Measurements from ENCODE around the gene TBCCD1.

The TBCCD1 gene, protein sequence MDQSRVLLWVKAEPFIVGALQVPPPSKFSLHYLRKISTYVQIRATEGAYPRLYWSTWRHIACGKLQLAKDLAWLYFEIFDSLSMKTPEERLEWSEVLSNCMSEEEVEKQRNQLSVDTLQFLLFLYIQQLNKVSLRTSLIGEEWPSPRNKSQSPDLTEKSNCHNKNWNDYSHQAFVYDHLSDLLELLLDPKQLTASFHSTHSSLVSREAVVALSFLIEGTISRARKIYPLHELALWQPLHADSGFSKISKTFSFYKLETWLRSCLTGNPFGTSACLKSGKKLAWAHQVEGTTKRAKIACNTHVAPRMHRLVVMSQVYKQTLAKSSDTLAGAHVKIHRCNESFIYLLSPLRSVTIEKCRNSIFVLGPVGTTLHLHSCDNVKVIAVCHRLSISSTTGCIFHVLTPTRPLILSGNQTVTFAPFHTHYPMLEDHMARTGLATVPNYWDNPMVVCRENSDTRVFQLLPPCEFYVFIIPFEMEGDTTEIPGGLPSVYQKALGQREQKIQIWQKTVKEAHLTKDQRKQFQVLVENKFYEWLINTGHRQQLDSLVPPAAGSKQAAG

DNA sequence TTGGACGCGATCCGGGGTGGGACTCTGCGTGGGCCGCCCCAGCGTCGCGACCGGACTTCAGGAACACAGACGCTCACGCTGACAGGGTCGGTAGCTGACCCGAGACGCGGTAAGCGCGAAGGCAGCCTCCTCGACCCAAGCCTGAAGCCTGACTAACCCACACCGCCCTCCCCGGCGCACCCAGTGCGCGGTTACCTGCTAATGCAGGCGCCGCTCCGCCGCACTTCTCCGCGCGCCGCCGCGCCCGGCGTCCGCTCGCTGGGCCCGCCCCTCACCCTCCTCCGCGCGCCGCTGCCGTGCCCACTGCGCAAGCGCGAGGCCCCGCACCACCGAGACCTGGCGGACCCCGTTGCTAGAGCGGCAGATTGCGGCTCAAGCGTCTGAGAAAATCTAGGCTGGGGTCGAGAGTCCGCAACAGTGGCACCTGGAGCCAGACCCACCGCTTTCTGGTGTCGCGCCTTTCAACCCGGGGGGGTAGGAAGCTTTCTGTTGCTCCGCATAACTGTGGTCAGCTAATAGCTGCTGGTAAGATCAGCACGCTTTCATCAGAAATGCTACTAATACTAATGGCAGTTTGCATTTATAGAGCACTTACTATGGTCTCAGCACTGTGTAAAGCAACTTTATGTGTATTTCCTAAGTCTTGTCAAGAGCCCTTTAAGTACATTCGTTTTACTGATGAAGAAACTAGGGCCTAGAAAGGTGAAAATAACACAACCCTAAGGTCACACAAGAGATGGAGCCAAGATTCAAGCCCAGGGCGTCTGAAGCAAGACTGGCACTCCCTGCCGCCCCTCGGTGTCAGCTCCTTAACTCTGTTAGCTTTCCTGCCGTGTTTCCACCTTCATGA is at the start of gene TBCCD1:
Gene TBCCD1 (minus strand): TSS at position 268 of the 850 bp plus-strand sequence. CDS start 3,010 bp downstream, outside the sequence.
- DNase-seq (ENCODE audit: low read depth in 3 of 3): peak; percentile 91 to 93 (median 91)

DNA sequence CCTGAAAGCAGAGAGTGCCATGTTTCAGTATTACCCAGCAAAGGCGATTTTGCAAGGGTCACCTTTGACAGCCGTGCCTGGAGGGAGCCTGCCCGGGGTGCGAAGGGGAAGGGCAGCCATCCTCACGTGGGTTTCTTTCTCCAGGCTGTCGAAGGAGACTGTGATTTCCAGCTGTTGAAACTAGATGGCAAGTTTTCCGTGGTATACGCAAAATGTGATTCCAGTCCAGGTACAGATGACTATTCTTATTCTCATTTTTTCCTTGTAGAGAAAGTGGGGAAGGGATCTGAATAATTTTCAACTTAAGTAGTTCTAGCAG is 49.1 kb upstream of the TBCCD1 start:
- DNase-seq (ENCODE audit: low read depth in 3 of 3): no peak

DNA sequence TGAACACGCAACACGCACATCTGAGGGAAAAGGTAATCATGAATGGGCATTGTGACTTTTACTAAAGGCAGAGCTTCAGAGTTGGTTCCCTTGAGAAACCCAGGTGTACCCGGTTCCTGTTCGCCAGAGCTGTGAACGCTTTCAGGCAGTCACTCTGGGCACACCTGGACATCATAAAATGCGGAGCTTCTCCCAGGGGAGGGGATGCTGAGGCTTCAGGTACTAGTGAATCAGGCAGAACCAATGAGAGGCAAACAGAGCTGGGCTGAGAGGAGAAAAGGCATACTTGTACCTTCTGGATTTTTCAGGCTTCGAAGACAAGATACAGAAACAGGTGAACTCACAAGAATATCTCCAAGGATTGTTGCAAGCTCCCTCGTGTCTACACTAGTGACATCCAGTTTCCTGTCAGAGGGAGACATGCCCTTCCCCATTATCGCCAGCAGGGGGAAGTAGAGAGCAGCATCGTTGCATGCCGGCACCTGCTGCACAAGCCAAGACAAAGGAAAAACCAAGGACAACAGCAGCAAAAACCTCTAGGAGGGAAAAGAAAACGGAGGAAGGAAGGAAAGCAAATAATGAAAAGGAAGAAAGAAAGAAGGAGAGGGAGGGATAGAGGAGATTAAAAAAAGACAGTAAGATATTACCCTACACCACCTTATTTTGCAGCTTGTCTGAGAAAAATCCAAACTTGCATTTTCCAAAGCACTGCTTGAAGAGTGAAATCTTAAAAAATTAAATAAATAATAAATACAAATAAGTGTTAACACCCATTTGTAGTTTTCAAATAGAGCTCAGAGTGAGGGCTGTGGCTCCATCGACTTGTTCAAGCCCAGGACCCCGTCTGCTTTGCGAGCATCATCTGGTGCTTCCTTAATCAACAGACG is 47.7 kb upstream of the TBCCD1 start:
- peak; percentile 55 to 73 (median 73) for DNase-seq (ENCODE audit: low read depth in 3 of 3)

DNA sequence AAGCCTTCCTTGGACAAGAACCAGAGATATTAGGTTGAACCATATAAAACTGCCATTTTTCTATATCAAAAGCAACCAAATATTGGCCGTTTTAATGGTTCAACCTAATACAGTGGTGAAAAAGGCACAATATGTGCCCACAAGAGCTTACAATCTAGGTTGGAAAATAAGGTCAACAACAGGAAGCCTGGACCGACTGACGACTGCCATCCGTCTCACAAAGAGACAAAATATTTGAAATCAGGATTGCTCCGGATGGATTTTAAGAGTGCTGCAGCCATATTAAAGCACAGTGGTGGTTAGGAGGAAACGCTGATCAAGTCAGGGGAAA is 47.1 kb upstream of the TBCCD1 start:
- no peak for DNase-seq (ENCODE audit: low read depth in 3 of 3)

DNA sequence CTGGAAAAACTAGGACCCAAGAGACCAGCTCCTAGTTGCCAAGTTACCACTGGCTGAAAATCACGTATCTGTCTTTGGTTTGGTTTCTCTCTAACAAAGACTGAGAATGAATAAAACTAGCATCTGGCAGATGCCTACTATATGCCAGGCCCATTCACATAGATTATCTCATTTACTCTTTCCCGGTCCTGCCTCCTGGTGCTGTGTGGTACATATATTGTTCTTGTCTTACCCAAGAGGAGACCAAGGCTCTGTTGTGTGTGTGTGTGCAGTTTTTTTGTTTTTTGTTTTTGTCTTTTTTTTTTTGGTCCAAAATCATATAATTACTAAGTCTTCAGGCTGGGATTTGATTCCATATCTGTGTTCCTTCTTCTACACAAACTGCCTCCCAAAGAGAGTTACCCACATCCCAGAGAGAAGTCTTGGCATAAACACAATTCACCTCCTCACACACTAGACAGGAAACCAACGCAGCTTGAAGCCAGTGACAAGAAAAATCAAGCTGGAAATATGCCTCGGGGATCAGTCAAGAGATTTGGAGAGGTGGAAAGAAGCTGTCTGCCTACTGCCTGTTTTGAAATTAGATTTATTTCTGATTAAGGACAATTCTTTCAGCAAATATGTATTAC is 46.6 kb upstream of the TBCCD1 start:
- DNase-seq (ENCODE audit: low read depth in 3 of 3): no peak

DNA sequence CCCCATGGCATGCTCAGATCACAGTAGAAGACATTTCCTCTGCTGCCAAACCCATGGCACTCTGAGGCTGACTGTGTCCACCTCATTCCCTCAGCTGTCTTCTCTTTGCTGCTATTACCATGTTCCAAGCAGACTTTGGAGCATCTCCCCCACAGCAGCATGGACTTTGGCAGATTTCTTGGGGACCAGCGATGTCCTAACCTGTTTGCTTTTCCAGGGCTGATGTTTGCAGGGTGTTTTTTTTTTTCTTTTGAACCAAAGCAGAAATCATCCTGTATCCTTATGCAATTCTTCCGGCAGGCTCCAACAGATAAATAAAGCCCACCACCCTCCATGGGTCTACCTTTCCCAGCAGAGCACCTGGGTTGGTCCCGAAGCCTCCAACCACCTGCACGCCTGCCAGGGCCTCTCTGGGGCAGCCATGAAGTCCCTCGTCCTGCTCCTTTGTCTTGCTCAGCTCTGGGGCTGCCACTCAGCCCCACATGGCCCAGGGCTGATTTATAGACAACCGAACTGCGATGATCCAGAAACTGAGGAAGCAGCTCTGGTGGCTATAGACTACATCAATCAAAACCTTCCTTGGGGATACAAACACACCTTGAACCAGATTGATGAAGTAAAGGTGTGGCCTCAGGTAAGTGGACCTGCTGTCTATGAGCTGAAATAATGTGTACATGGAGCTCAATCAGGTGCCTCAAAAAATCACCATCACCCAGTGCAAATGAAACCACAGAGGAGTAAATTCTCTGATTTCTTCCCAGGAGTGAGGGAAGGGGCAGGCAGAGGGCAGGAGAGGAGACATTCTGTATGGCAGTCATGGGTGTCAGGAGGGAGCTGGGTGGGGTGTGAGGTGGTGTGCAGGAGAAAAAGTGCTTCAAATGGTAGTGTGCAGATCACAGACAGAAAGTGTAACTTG is 45.8 kb upstream of the TBCCD1 start, which contains the start of gene AHSG:
Gene AHSG (plus strand): TSS at position 340 of the 916 bp plus-strand sequence. CDS start 82 bp downstream, at position 422.
- DNase-seq (ENCODE audit: low read depth in 3 of 3): no peak

DNA sequence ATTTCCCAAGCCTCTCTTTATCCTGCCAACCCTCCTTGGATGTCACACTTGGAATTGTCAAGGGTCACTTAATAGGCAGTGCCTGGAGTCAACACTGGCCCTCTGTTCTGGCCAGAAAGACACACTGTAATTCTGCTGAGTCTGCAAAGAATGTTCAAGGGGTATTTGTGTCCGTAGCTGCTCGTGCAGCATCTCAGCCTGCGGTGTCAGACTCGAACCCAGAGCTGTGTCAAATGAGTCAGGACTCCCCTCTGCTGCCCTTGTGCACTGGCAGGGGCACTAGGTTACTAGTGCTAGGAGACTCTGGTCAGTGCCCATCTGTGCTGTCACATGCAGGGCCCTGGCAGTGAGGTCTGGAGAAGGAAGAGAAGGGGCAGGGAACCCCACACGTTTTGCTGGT is 44.9 kb upstream of the TBCCD1 start:
- no peak for DNase-seq (ENCODE audit: low read depth in 3 of 3)

DNA sequence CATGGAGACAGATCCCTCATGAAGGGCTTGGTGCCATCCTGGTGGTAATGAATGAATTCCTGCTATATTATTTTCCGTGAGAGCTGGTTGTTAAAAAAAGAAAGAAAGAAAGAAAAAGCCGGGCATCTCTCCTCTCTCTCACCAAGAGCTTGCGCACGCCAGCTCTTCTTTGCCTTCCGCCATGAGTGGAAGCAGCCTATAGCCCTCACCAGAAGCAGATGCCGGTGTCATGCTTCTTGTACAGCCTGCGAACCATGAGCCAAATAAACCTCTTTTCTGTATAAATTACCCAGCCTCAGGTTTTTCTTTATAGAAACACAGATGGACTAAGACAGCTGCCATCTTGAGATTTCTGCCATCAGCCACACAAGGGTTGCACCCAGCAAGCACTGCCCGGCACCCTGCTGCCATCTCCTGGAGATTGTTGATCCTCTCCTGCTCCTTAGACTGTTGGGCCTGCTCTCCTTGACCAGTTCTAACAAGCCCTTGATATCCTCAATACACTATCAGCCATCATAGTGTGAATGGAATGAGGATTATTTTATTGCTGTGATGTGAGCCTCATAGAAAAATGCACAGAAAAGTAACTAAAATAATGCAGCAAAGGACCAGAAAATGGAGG is 42.2 kb upstream of the TBCCD1 start:
- DNase-seq (ENCODE audit: low read depth in 3 of 3): no peak

DNA sequence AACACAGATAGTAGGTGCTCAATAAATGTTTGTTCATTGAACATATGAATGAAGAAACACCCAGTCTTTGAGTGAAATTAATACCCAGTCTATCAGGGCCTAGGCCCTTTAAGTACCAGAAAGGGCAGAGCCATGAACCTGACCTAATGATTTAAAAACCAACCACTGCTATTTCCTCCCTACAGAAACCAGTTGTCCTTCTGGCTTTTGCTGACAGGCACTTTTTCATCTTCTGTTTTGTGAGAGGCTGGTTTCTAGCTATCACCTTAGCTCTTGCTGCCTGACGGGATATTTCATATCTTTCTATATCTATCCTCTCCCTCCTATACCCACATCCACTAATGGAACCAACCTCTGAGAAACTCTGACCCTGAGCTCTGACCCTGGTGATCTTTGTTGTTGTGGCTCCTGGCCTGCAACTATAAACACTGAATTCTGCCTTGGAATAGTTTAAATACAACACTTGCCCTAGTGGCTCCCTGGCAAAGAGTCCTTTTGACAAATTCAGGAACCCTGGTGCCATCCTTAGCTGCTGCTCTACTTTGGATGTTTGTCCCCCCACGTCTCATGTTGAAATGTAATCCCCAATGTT is 41.6 kb upstream of the TBCCD1 start:
- no peak for DNase-seq (ENCODE audit: low read depth in 3 of 3)

DNA sequence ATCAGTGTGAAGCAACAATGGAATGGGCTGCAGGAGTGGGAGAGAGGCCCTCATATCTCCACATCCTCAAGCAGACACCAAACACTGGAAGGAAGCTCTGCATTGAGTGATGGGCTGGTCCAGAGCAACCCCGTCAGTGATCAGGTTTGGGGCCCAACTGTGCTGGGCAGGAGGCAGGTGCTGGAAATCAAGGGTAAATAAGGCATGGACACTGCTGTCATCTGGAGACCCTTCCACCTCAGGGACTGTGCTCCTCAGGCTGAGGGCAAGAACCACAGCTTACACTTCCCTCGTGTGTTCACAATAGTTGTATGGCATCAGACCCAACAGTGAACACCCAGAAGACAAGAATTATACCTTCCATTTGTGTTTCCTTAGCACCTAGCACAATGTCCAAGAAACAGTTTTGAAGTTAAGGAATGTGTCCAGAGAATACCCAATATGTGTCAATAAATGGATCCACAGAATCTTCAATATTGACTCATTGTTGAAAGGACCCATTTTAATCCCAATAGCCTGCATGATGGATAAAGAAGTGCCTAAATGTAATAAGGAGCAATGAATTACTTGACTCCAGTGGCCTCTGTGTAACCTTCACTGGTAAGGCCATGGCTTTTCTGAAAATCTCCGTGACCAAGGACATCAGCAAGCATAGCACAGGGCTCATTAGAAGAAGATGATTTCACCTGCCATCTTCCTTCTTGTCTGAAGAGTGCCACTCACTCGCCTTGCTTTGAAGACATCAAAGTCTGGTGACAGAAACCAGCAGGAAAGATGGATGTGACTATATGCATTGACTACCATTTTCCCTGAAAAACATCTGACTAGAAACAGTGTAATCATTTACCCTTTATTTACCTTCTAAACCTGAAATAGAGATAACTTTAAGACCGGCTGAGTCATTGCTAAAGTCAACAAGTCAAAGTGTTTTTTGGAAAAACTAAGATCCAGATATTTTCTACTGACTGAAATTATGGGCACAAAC is 38.7 kb upstream of the TBCCD1 start:
- DNase-seq (ENCODE audit: low read depth in 3 of 3): no peak

DNA sequence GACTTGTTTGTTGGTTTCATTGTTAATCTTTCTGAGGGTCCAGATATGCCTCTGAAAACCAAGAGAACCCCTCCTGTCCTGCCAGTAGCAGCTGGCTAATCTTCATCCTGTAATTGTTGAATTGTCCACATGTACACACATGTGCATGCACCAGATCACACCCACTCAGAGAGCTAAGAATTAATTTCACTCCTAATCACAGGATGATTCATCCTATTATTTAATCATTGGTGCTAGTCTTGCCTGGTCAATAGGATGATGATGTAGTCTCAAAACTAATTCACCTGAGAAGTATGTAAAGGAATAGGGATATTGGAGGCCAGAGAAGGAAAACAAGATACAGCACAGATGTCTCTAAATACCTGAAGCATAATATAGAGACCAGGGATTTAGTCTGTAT is 37.9 kb upstream of the TBCCD1 start:
- no peak for DNase-seq (ENCODE audit: low read depth in 3 of 3)

DNA sequence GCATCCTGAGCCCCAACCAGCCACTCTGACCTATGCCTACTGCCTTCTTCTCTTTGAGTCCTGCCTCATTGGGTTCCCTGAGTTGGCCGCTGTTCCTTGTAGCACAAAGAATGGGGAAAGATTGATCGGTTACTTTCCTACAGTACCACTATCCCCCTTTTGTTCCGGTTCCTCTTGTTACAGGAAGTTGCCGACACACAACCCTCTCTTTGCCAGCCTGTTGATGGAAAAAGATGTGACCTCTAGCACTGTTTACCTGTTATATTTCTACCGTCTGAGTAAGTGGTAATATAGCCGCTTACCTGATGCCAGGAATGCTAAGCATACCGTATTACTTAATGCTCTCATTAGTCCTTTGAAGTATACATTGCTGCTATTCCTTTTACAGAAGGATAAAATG is 36.0 kb upstream of the TBCCD1 start:
- no peak for DNase-seq (ENCODE audit: low read depth in 3 of 3)

DNA sequence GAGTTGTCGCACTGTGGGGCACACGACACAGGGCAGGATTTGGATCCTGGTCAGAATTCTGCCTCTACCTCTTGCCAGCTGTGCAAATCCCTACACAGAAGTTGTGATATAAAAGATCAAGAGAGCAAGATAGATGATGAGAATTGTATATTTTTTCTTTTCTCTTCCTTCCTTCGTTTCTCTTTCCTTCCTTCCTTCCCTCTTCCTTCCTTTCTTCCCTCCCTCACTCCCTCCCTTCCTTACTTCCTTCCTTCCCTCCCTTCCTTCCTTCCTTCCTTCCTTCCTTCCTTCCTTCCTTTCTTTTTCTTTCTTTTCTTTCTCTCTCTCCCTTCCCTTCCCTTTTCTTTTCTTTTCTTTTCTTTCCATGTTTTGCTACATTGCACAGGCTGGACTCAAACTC is 33.8 kb upstream of the TBCCD1 start:
- no peak for DNase-seq (ENCODE audit: low read depth in 3 of 3)

DNA sequence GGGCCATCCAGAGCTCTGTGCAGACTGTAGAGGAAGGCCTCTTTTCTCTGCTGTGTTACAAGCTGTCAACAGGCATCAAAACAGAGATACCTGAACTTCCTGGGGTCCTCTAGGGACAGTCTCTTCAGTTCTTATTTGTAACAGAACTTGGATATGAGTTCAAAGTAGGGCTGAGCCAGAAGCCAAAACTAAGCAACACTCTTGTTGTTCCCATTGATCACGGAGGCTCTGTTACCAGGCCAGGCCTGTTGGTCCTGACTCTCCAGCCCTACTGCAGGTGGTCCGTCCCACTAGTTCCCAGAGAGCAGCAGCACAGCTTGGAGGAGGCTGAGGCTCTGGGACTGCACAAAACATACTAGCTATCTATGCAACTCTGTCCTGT is 32.6 kb upstream of the TBCCD1 start:
- no peak for DNase-seq (ENCODE audit: low read depth in 3 of 3)

DNA sequence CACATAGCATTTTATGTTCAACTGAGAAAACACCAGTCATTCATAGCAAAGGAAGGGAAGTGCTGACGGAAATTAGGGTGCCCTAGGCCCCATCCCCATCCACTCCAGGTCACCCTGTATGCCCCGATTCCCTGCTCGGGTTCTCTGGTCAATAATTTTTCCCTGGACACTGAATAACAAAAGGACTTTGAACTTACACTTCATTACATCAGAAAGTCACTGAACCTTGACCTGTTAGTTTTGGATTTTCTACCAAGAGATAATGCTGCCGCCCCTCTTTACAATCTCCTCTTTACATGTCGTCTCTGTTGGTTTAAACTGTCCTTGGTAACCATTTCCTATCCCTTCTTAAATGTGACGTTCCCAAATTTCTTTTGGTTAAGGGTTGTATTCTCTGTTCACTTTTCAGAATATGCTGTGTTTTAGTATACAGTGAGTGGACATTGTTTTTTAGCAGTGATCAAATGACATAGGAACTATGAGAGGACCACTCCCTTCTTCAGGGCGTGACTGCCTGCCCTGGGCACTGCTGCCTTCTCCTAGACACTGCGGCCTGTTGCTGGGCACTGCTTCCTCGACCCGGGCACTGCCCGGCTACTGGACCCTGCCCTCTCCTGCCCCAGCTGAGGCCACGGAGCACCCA is 32.1 kb upstream of the TBCCD1 start:
- DNase-seq (ENCODE audit: low read depth in 3 of 3): no peak

DNA sequence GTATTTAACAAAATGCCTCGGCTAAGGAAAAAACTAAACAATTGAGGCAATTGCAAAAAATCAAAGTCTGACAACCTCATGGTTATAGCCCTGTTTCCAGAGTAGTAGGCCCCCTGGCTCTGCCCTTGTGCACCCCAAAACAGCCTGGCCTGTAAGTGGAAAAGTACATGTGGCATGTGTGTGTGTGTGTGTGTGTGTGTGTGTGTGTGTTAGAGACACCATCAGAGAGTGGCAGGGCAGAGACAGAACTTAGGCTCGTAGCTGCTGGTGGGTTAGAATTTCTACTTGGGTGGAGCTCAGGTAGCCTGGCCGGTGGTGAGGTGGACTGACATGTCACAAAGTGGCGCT is 31.6 kb upstream of the TBCCD1 start:
- no peak for DNase-seq (ENCODE audit: low read depth in 3 of 3)

DNA sequence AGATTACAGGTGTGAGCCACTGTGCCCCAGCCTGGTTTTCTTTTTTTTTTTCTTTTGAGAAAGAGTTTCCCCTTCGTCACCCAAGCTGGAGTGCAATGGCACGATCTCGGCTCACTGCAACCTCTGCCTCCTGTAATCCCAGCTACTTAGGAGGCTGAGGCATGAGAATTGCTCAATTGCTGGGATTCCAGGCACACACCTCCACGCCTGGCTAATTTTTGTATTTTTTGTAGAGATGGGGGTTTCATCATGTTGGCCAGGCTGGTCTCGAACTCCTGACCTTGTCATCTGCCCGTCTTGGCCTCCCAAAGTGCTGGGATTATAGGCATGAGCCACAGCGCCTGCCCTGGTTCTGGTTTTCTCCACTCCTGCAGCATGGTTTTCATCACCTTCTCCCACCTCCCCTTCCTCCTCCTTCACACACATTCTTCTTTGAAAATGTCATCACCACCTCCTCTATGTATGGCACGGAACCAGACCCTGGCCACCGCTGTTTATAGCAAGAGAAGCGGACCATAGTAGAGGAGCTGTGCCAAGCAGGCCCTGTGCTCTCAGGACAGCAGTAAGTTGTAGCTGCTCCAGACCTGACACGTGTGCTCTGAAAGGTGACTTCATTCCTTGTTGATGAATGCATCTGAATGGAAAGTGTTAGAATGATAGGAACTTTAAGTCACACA is 31.1 kb upstream of the TBCCD1 start:
- no peak for DNase-seq (ENCODE audit: low read depth in 3 of 3)

Data from stimulated activated CD4-positive, alpha-beta T cell treated with anti-CD3 and anti-CD28 coated beads, TNF-alpha, amount 100 ng/mL, for 24 hours (primary cell).